OCI-LY1 (cell line): ENCODE data around the gene CCDC198.

ENCODE experiments used
- H2AFZ ChIP-seq: fragments of 200-600 bp; sonication (generic), shearing (Covaris generic); 2 replicates; pipeline ENCODE4 v1.6.0; 2014; ENCODE audit warnings: antibody characterized with exemption, mild to moderate bottlenecking, low read length
- H3F3A ChIP-seq: fragments of 200-600 bp; sonication (generic), shearing (Covaris generic); 2 replicates; pipeline ENCODE4 v1.6.0; 2014; ENCODE audit warnings: mild to moderate bottlenecking, antibody characterized with exemption, low read length, moderate library complexity; ENCODE audit not compliant: insufficient read depth
- H3K27ac ChIP-seq: fragments of 200-600 bp; sonication (generic); 2 replicates; pipeline ENCODE4 v1.5.1; 2014; ENCODE audit warnings: low read length, mixed run types, mild to moderate bottlenecking, low read depth; ENCODE audit not compliant: poor library complexity, severe bottlenecking
- H3K27me3 ChIP-seq: fragments of 200-600 bp; sonication (generic); 2 replicates; pipeline ENCODE4 v1.6.0; 2014; ENCODE audit warnings: antibody characterized with exemption, mild to moderate bottlenecking, low read length, moderate library complexity; ENCODE audit not compliant: insufficient read depth
- H3K36me3 ChIP-seq: fragments of 200-600 bp; sonication (generic); 2 replicates; pipeline ENCODE4 v1.6.1; 2014; ENCODE audit warnings: mild to moderate bottlenecking, antibody characterized with exemption, low read length, moderate library complexity, mixed read lengths; ENCODE audit not compliant: insufficient read depth
- H3K4me1 ChIP-seq: fragments of 200-600 bp; sonication (generic); 2 replicates; pipeline ENCODE4 v1.5.1; 2014; ENCODE audit warnings: mild to moderate bottlenecking, low read length, moderate library complexity; ENCODE audit not compliant: insufficient read depth, severe bottlenecking
- H3K4me2 ChIP-seq: fragments of 200-600 bp; sonication (generic), shearing (Covaris generic); 2 replicates; pipeline ENCODE4 v1.6.1; 2014; ENCODE audit warnings: low read length
- H3K4me3 ChIP-seq: fragments of 200-600 bp; sonication (generic); 2 replicates; pipeline ENCODE4 v1.5.1; 2014; ENCODE audit warnings: low read length, low read depth, mild to moderate bottlenecking, mixed read lengths; ENCODE audit not compliant: poor library complexity, severe bottlenecking
- H3K79me2 ChIP-seq: fragments of 200-600 bp; shearing (Covaris generic); 2 replicates; pipeline ENCODE4 v1.6.1; 2016; ENCODE audit warnings: mixed run types, low read length, mixed read lengths; ENCODE audit not compliant: insufficient read depth
- H3K9ac ChIP-seq: fragments of 200-600 bp; sonication (generic), shearing (Covaris generic); 2 replicates; pipeline ENCODE4 v1.6.1; 2014; ENCODE audit warnings: mild to moderate bottlenecking, low read length, mixed read lengths
- H3K9me2 ChIP-seq: fragments of 200-600 bp; sonication (generic), shearing (Covaris generic); 2 replicates; pipeline ENCODE4 v1.6.1; 2014; ENCODE audit warnings: low read depth, mild to moderate bottlenecking, low read length, mixed read lengths
- H3K9me3 ChIP-seq: fragments of 200-600 bp; shearing (Covaris generic); 2 replicates; pipeline ENCODE4 v1.6.1; 2014; ENCODE audit warnings: low read length, mixed read lengths
- H4K20me1 ChIP-seq: fragments of 200-600 bp; sonication (generic), shearing (Covaris generic); 2 replicates; pipeline ENCODE4 v1.6.0; 2016; ENCODE audit warnings: mild to moderate bottlenecking, low read length; ENCODE audit not compliant: insufficient read depth
- CTCF ChIP-seq: fragments of 200-600 bp; sonication (generic), shearing (Covaris generic); IDR thresholded peaks from 2 replicates; pipeline ENCODE4 v1.5.1; 2017; ENCODE audit warnings: mild to moderate bottlenecking, antibody characterized with exemption, low read length, moderate library complexity, mixed read lengths
- EZH2 ChIP-seq: fragments of 200-600 bp; sonication (generic), shearing (Covaris generic); IDR thresholded peaks from 2 replicates; pipeline ENCODE4 v1.8.0; 2017; ENCODE audit warnings: borderline replicate concordance, mixed run types, mild to moderate bottlenecking, antibody characterized with exemption, low read length, moderate library complexity, mixed read lengths

The CCDC198 gene

DNA sequence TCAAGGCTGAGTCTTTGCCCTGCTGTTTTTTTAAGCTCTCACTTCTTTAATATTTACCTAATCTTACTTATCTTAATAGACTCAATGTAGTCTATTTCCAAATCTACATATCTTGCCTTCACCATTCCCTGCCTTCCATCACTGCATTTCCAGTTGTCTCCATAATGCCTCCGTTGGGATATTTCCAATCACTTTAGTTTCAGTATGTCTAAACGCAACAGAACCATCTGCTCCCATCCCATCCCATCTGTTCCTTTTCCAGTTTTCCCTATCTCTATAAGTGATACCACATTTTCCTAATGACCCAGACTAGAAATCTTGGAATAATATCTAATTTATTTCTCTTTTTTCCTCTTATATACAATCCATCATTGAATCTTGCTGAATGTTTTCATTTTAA, 15.1 kb upstream of the CCDC198 start:
- Histone ChIP-seq H3K4me3 (no peak overlapping the region), H3K27ac (no peak overlapping the region), H3K4me1 (no peaks in the 10 kb centered on the region), H3K9ac (no peak overlapping the region), H3K79me2 (no peaks in the 10 kb centered on the region), H3K9me2 (no peaks in the 10 kb centered on the region), H2AFZ (no peak overlapping the region), H3K27me3 (no peaks in the 10 kb centered on the region), H3K9me3 (no peaks in the 10 kb centered on the region), H3F3A (no peaks in the 10 kb centered on the region), H3K4me2 (no peak overlapping the region), H4K20me1 (no peaks in the 10 kb centered on the region), H3K36me3 (no peaks in the 10 kb centered on the region)
- TF ChIP-seq EZH2, result no peak
- no peak for TF ChIP-seq CTCF

- H3K36me3 ChIP-seq, result no peaks in the 10 kb centered on the region
- H3K4me1 ChIP-seq, result no peaks in the 10 kb centered on the region
- H3K79me2 ChIP-seq, result no peaks in the 10 kb centered on the region
- no peaks in the 10 kb centered on the region for H3K9me2 ChIP-seq
- H3K27me3 ChIP-seq, result no peaks in the 10 kb centered on the region
- H3K9me3 ChIP-seq, result no peaks in the 10 kb centered on the region
- no peak overlapping the region for H2AFZ ChIP-seq
- H3K4me2 ChIP-seq, result no peak overlapping the region
- no peak overlapping the region for H3K9ac ChIP-seq
- no peak overlapping the region for H3K4me3 ChIP-seq
- no peaks in the 10 kb centered on the region for H3F3A ChIP-seq
- no peaks in the 10 kb centered on the region for H4K20me1 ChIP-seq
- no peak overlapping the region for H3K27ac ChIP-seq
- no peak for TF ChIP-seq EZH2
- no peak for TF ChIP-seq CTCF
Measured at GRCh38 chr14:57502586-57503254, 9.1 kb upstream of the CCDC198 start.

GRCh38 chr14:57501039-57501557, 7.4 kb upstream of the CCDC198 start:
- no peaks in the 10 kb centered on the region for H3K9me3 ChIP-seq
- H3K9ac ChIP-seq, result no peak overlapping the region
- no peaks in the 10 kb centered on the region for H3K27me3 ChIP-seq
- no peaks in the 10 kb centered on the region for H3K4me1 ChIP-seq
- H3K27ac ChIP-seq, result no peak overlapping the region
- no peaks in the 10 kb centered on the region for H3K79me2 ChIP-seq
- H4K20me1 ChIP-seq, result no peaks in the 10 kb centered on the region
- no peak overlapping the region for H2AFZ ChIP-seq
- TF ChIP-seq EZH2 (no peak), CTCF (no peak)
- no peak overlapping the region for H3K4me3 ChIP-seq
- H3K36me3 ChIP-seq, result no peaks in the 10 kb centered on the region
- H3K9me2 ChIP-seq, result no peaks in the 10 kb centered on the region
- H3F3A ChIP-seq, result no peaks in the 10 kb centered on the region
- no peak overlapping the region for H3K4me2 ChIP-seq
